HEK293 (cell line): ENCODE measurements around the gene DCT.

Experiments
- CTCF ChIA-PET: fragments of 350-600 bp; formaldehyde crosslinking; extraction: SDS; loops from one replicate; lab custom pipeline; 2021; ENCODE audit warnings: antibody characterized with exemption; lab: Yijun Ruan, JAX
- POLR2A ChIA-PET: fragments of 300-600 bp; formaldehyde crosslinking; extraction: SDS; loops from one replicate; lab custom pipeline; 2020; ENCODE audit warnings: antibody characterized with exemption, inconsistent platforms; lab: Yijun Ruan, JAX
- H3K27ac ChIP-seq: fragments of 200-500 bp; sonication (Bioruptor generic); 2 replicates; pipeline ENCODE4 v1.5.1; 2014; ENCODE audit warnings: low read depth, low read length, control low read depth, inconsistent platforms; ENCODE audit errors: extremely low read depth
- H3K36me3 ChIP-seq, 2 experiments: fragments of 200-500 bp in 1 of 2; sonication (Bioruptor generic) in 1 of 2; 1 replicate in 1 of 2; 2 replicates in 1 of 2; pipeline ENCODE4 v1.5.1; 2014 to 2017; ENCODE audit warnings: inconsistent platforms in 2 of 2, low read length in 2 of 2; ENCODE audit not compliant: control insufficient read depth in 2 of 2, insufficient read depth in 1 of 2
- H3K4me1 ChIP-seq: fragments of 200-500 bp; sonication (Bioruptor generic); 2 replicates; pipeline ENCODE4 v1.5.1; 2014; ENCODE audit warnings: mild to moderate bottlenecking, low read length, inconsistent platforms; ENCODE audit not compliant: control insufficient read depth, insufficient read depth
- H3K4me3 ChIP-seq: 2 replicates; pipeline ENCODE4 v1.5.1; 2011; ENCODE audit warnings: low read depth, mild to moderate bottlenecking, control low read depth, low read length, moderate library complexity
- H3K9me3 ChIP-seq: fragments of 200-500 bp; sonication (Bioruptor generic); 2 replicates; pipeline ENCODE4 v1.5.1; 2014; ENCODE audit warnings: low read depth, low read length, inconsistent platforms; ENCODE audit not compliant: control insufficient read depth, insufficient read depth
- KLF1 ChIP-seq: fragments of 450-650 bp; formaldehyde crosslinking; IDR thresholded peaks from 2 replicates; pipeline ENCODE4 v1.5.1; 2016; ENCODE audit warnings: missing biosample characterization, missing genetic modification characterization
- KLF10 ChIP-seq: fragments of 450-650 bp; IDR thresholded peaks from 2 replicates; pipeline ENCODE4 v1.5.1; 2018; ENCODE audit warnings: missing biosample characterization, mild to moderate bottlenecking, missing genetic modification characterization
- OVOL3 ChIP-seq: fragments of 450-650 bp; formaldehyde crosslinking; IDR thresholded peaks from 2 replicates; pipeline ENCODE4 v1.5.1; 2016; ENCODE audit warnings: missing biosample characterization, missing genetic modification characterization
- PATZ1 ChIP-seq: fragments of 450-650 bp; formaldehyde crosslinking; IDR thresholded peaks from 2 replicates; pipeline ENCODE4 v1.5.1; 2016; ENCODE audit warnings: missing biosample characterization, missing genetic modification characterization
- PBX3 ChIP-seq: sonication (generic); formaldehyde crosslinking; IDR thresholded peaks from 2 replicates; pipeline ENCODE4 v1.8.1; 2022; ENCODE audit warnings: mild to moderate bottlenecking, moderate library complexity, missing genetic modification reagents
- PRDM10 ChIP-seq: fragments of 450-650 bp; formaldehyde crosslinking; IDR thresholded peaks from 2 replicates; pipeline ENCODE4 v1.5.1; 2016; ENCODE audit warnings: missing biosample characterization, missing genetic modification characterization
- REPIN1 ChIP-seq: fragments of 450-650 bp; formaldehyde crosslinking; IDR thresholded peaks from 2 replicates; pipeline ENCODE4 v1.5.1; 2017; ENCODE audit warnings: missing biosample characterization, missing genetic modification characterization, low read depth
- YY1 ChIP-seq: fragments of 450-650 bp; formaldehyde crosslinking; IDR thresholded peaks from 2 replicates; pipeline ENCODE4 v1.5.1; 2018; ENCODE audit warnings: missing biosample characterization, missing genetic modification characterization
- ZBTB44 ChIP-seq: fragments of 450-650 bp; IDR thresholded peaks from 2 replicates; pipeline ENCODE4 v1.5.1; 2018; ENCODE audit warnings: missing biosample characterization, mild to moderate bottlenecking, missing genetic modification characterization
- ZFP37 ChIP-seq: fragments of 450-650 bp; formaldehyde crosslinking; IDR thresholded peaks from 2 replicates; pipeline ENCODE4 v1.5.1; 2016; ENCODE audit warnings: missing biosample characterization, missing genetic modification characterization
- ZNF175 ChIP-seq: fragments of 450-650 bp; formaldehyde crosslinking; IDR thresholded peaks from 2 replicates; pipeline ENCODE4 v1.5.1; 2016; ENCODE audit warnings: missing biosample characterization, missing genetic modification characterization
- ZNF354C ChIP-seq: fragments of 450-650 bp; formaldehyde crosslinking; IDR thresholded peaks from 2 replicates; pipeline ENCODE4 v1.5.1; 2016; ENCODE audit warnings: missing biosample characterization, missing genetic modification characterization, low read depth, borderline replicate concordance
- ZNF416 ChIP-seq: fragments of 450-650 bp; formaldehyde crosslinking; IDR thresholded peaks from 2 replicates; pipeline ENCODE4 v1.5.1; 2016; ENCODE audit warnings: missing biosample characterization, missing genetic modification characterization
- ZNF558 ChIP-seq: fragments of 450-650 bp; formaldehyde crosslinking; IDR thresholded peaks from 2 replicates; pipeline ENCODE4 v1.5.1; 2016; ENCODE audit warnings: missing biosample characterization, missing genetic modification characterization
- ZNF561 ChIP-seq: fragments of 450-650 bp; IDR thresholded peaks from 2 replicates; pipeline ENCODE4 v1.5.1; 2018; ENCODE audit warnings: missing biosample characterization, missing genetic modification characterization, borderline replicate concordance
- ZNF692 ChIP-seq: fragments of 450-650 bp; formaldehyde crosslinking; IDR thresholded peaks from 2 replicates; pipeline ENCODE4 v1.5.1; 2016; ENCODE audit warnings: missing biosample characterization, missing genetic modification characterization
- ZNF792 ChIP-seq: fragments of 450-650 bp; formaldehyde crosslinking; IDR thresholded peaks from 2 replicates; pipeline ENCODE4 v1.5.1; 2016; ENCODE audit warnings: missing biosample characterization, missing genetic modification characterization

The DCT gene

GRCh38 chr13:94427313-94427953 is 52.0 kb downstream of the DCT start:
- H3K27ac ChIP-seq, result no peak overlapping the region
- ChIA-PET CTCF (interaction anchor here (0.6 to 1.6 kb wide), 3 partner anchors 11 to 1024 kb away, joined by 3 to 5 read pairs (median 3); no protein-coding TSS in a partner anchor), POLR2A (no interaction called here)
- no peaks in the 10 kb centered on the region for H3K36me3 ChIP-seq
- H3K4me1 ChIP-seq, result no peaks in the 10 kb centered on the region
- H3K9me3 ChIP-seq, result no peaks in the 10 kb centered on the region
- TF ChIP-seq REPIN1 (tag by site-specific recombination) (no peak), ZNF692 (no peak), ZNF558 (no peak), ZNF175 (no peak), PATZ1 (tag by site-specific recombination) (no peak), ZFP37 (tag by site-specific recombination) (no peak), ZNF561 (tag by site-specific recombination) (no peak), ZNF416 (tag by site-specific recombination) (no peak), KLF10 (no peak), ZNF792 (tag by site-specific recombination) (no peak), ZNF354C (tag by site-specific recombination) (no peak)
- no peak overlapping the region for H3K4me3 ChIP-seq

GRCh38 chr13:94419925-94420305 is 59.6 kb downstream of the DCT start:
- CTCF ChIA-PET, result interaction anchor here (0.5 to 2.1 kb wide), 3 partner anchors 15 to 1059 kb away, joined by 3 to 8 read pairs (median 3); no protein-coding TSS in a partner anchor
- no peaks in the 10 kb centered on the region for H3K9me3 ChIP-seq
- TF ChIP-seq YY1 (tag by site-specific recombination) (no peak), KLF1 (tag by site-specific recombination) (no peak), ZNF416 (tag by site-specific recombination) (no peak), PRDM10 (tag by site-specific recombination) (no peak), OVOL3 (tag by site-specific recombination) (no peak), ZBTB44 (no peak), PBX3 (CRISPR knock-in tag) (no peak)
- TF ChIP-seq, all 188 proteins: peak for 0
- Histone ChIP-seq H3K27ac (no peak overlapping the region), H3K36me3 (no peaks in the 10 kb centered on the region), H3K4me3 (no peak overlapping the region), H3K4me1 (no peaks in the 10 kb centered on the region)
- POLR2A ChIA-PET, result no interaction called here
